ENCODE data around the gene SNCAIP.

SNCAIP gene

GRCh38 chr5:122490718-122491117, 178.7 kb downstream of the SNCAIP start:
- no peak overlapping the region for H3K4me2 ChIP-seq
- TF ChIP-seq Cebpa-rat (IDR thresholded peaks at IDR 0.05), result no peak
- no peak overlapping the region for H3K9ac ChIP-seq
- 0 out of 2 replicates have a peak, but pooled peaks cover 3% of the 10 kb centered on the region for H3K4me1 ChIP-seq
- no peak overlapping the region for H3K27ac ChIP-seq
- H3K9me3 ChIP-seq, result no peaks in the 10 kb centered on the region
- no peaks in the 10 kb centered on the region for H4K20me1 ChIP-seq
- no peaks in the 10 kb centered on the region for H3K36me3 ChIP-seq
- no peak overlapping the region for H3K4me3 ChIP-seq
- H3K27me3 ChIP-seq, result no peaks in the 10 kb centered on the region

DNA sequence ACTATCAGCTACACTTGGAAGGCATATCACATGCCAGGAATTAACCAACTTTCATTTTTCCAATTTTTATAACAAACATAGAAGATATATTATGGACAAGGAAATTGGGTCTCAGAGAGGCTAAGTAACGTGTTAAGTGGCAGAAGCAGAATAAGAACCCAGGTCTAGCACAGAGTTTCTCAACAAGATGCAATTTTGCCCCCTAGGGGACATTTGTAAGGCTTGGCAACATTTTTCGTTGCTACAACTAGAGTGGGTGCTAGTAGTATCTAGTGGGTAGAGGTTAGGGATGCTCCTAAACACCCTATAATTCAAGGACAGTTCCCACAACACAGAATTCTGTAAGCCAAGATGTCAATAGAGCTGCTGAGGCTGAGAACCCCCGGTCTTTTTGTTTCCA, 180.6 kb downstream of the SNCAIP start:
- Histone ChIP-seq H3K4me1 (0 out of 2 replicates have a peak, but pooled peaks cover 10% of the 10 kb centered on the region), H3K36me3 (no peaks in the 10 kb centered on the region), H3K4me2 (no peak overlapping the region), H3K9me3 (no peaks in the 10 kb centered on the region), H4K20me1 (no peaks in the 10 kb centered on the region), H3K4me3 (no peak overlapping the region), H3K27me3 (no peaks in the 10 kb centered on the region), H3K27ac (no peak overlapping the region), H3K9ac (no peak overlapping the region)
- TF ChIP-seq Cebpa-rat (IDR thresholded peaks at IDR 0.05), result no peak

- H3K9me3 ChIP-seq, result no peaks in the 10 kb centered on the region
- no peaks in the 10 kb centered on the region for H3K36me3 ChIP-seq
- TF ChIP-seq Cebpa-rat (IDR thresholded peaks at IDR 0.05), result no peak
- no peak overlapping the region for H3K4me2 ChIP-seq
- no peak overlapping the region for H3K27ac ChIP-seq
- no peaks in the 10 kb centered on the region for H3K27me3 ChIP-seq
- no peak overlapping the region for H3K9ac ChIP-seq
- H4K20me1 ChIP-seq, result no peaks in the 10 kb centered on the region
- 0 out of 2 replicates have a peak, but pooled peaks cover 10% of the 10 kb centered on the region for H3K4me1 ChIP-seq
- no peak overlapping the region for H3K4me3 ChIP-seq
Observed at GRCh38 chr5:122493091-122494021, 181.3 kb downstream of the SNCAIP start.

GRCh38 chr5:122494109-122494508, 182.1 kb downstream of the SNCAIP start:
- Histone ChIP-seq H3K27ac (no peak overlapping the region), H3K9ac (no peak overlapping the region), H3K9me3 (no peaks in the 10 kb centered on the region), H3K36me3 (no peaks in the 10 kb centered on the region), H3K4me3 (no peak overlapping the region), H4K20me1 (no peaks in the 10 kb centered on the region), H3K4me1 (0 out of 2 replicates have a peak, but pooled peaks cover 10% of the 10 kb centered on the region), H3K4me2 (no peak overlapping the region), H3K27me3 (no peaks in the 10 kb centered on the region)
- TF ChIP-seq Cebpa-rat (IDR thresholded peaks at IDR 0.05), result no peak

DNA sequence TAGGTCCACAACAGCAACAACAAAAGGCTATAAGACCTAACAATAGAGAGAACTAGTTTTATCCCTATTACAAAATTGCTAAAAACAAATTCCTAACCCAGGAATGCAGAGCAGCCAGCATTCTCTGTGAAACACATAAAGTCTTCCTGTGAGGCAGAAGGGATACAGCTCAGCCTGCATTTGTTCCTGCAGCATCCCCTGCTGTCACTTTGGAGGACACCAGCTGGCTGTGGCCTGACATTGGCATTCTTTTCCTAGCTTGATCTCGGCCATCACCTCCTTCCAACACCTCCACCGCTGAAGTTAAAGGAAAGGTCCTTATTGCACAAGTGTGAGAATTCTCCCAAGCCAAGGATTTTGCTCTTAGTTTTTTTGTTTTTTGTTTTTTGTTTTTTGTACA, 186.1 kb downstream of the SNCAIP start:
- TF ChIP-seq Cebpa-rat (IDR thresholded peaks at IDR 0.05), result no peak

DNA sequence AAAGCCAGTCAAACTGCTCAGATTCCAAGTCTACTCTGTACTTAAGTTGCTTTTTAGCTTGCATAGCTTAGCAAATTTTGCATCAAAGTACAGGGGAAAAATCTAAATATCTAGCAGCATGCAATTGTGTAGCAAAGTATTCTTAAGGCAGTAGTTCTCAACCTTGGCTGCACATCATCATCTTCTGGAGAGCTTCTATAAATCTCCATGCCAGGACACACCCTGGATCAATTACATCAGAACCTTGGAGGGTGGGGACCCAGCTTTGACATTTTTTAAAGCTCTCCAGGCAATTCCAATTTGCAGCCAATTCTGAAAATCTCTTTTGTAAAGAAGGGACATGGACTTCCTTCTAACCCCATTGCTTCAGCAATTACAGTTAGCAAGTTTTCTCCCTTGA, 187.5 kb downstream of the SNCAIP start:
- Histone ChIP-seq H3K4me1 (0 out of 2 replicates have a peak, but pooled peaks cover 10% of the 10 kb centered on the region), H3K4me3 (no peak overlapping the region), H3K4me2 (no peak overlapping the region), H3K27ac (no peak overlapping the region), H3K27me3 (no peaks in the 10 kb centered on the region), H4K20me1 (no peaks in the 10 kb centered on the region), H3K9me3 (no peaks in the 10 kb centered on the region), H3K9ac (no peak overlapping the region), H3K36me3 (no peaks in the 10 kb centered on the region)
- TF ChIP-seq Cebpa-rat (IDR thresholded peaks at IDR 0.05), result no peak

More for the DNA sequence above, 186.1 kb downstream of the SNCAIP start:
- H3K36me3 ChIP-seq, result no peaks in the 10 kb centered on the region
- H3K4me3 ChIP-seq, result no peak overlapping the region
- H4K20me1 ChIP-seq, result no peaks in the 10 kb centered on the region
- no peak overlapping the region for H3K4me2 ChIP-seq
- H3K27me3 ChIP-seq, result no peaks in the 10 kb centered on the region
- no peaks in the 10 kb centered on the region for H3K9me3 ChIP-seq
- no peak overlapping the region for H3K9ac ChIP-seq
- H3K4me1 ChIP-seq, result 0 out of 2 replicates have a peak, but pooled peaks cover 10% of the 10 kb centered on the region
- no peak overlapping the region for H3K27ac ChIP-seq

- Histone ChIP-seq H3K27ac (no peak overlapping the region), H3K9me3 (no peaks in the 10 kb centered on the region), H3K9ac (no peak overlapping the region), H3K36me3 (no peaks in the 10 kb centered on the region), H4K20me1 (no peaks in the 10 kb centered on the region), H3K4me3 (no peak overlapping the region), H3K4me1 (0 out of 2 replicates have a peak, but pooled peaks cover 9% of the 10 kb centered on the region), H3K4me2 (no peak overlapping the region), H3K27me3 (no peaks in the 10 kb centered on the region)
- TF ChIP-seq Cebpa-rat (IDR thresholded peaks at IDR 0.05), result no peak
Observed at GRCh38 chr5:122500245-122501088, 188.4 kb downstream of the SNCAIP start.

DNA sequence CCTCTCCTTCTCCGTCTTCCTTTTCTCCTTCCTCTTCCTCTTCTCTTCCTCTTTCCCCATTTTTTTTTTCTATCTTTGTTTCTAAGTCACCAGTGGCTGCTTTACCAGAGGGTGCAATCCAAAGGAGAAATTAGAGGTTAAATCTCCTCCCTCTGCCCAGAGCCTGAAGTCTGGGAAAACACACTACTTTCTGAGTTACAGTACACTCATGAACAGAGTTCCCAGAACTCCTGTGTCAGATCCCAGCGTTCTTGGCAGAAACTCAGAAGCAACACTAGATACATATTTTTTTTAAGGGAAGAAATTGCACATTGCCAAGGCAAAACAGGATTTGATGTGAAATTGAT, 189.0 kb downstream of the SNCAIP start:
- H3K36me3 ChIP-seq, result no peaks in the 10 kb centered on the region
- 0 out of 2 replicates have a peak, but pooled peaks cover 3% of the 10 kb centered on the region for H3K4me1 ChIP-seq
- H4K20me1 ChIP-seq, result no peaks in the 10 kb centered on the region
- H3K27ac ChIP-seq, result no peak overlapping the region
- no peak overlapping the region for H3K4me2 ChIP-seq
- H3K27me3 ChIP-seq, result no peaks in the 10 kb centered on the region
- no peak for TF ChIP-seq Cebpa-rat (IDR thresholded peaks at IDR 0.05)
- no peak overlapping the region for H3K4me3 ChIP-seq
- no peak overlapping the region for H3K9ac ChIP-seq
- H3K9me3 ChIP-seq, result no peaks in the 10 kb centered on the region

GRCh38 chr5:122507045-122507444, 195.0 kb downstream of the SNCAIP start:
- Histone ChIP-seq H3K27ac (no peak overlapping the region), H3K9ac (no peak overlapping the region), H3K36me3 (no peaks in the 10 kb centered on the region), H3K9me3 (no peaks in the 10 kb centered on the region), H3K27me3 (no peaks in the 10 kb centered on the region), H3K4me2 (no peak overlapping the region), H4K20me1 (no peaks in the 10 kb centered on the region), H3K4me1 (no peaks in the 10 kb centered on the region), H3K4me3 (no peak overlapping the region)
- no peak for TF ChIP-seq Cebpa-rat (IDR thresholded peaks at IDR 0.05)

DNA sequence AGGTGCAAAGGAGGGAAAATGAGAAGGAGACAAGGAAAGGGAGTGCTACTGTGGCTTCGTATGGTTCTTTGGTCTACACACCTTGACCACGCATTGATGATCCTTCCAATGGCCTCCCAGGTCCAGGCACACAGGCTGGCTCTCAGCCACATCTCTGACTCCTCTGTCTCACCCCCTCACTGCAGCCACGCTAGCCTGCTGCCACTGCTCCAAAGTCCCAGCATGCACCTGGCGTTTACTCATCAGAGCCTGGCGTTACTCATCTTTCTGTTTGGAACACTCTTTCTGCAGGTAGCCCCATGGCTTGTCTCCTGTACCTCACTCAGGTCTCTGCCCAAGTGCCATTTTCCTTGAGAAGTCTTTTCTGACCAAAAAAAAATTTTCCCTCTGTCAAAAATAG, 195.5 kb downstream of the SNCAIP start:
- no peaks in the 10 kb centered on the region for H3K4me1 ChIP-seq
- no peaks in the 10 kb centered on the region for H3K9me3 ChIP-seq
- H3K4me3 ChIP-seq, result no peak overlapping the region
- H4K20me1 ChIP-seq, result no peaks in the 10 kb centered on the region
- H3K9ac ChIP-seq, result no peak overlapping the region
- no peaks in the 10 kb centered on the region for H3K27me3 ChIP-seq
- no peak overlapping the region for H3K27ac ChIP-seq
- no peaks in the 10 kb centered on the region for H3K36me3 ChIP-seq
- TF ChIP-seq Cebpa-rat (IDR thresholded peaks at IDR 0.05), result no peak
- H3K4me2 ChIP-seq, result no peak overlapping the region
